Central memory CD8-positive, alpha-beta T cell (primary cell): Measurements from ENCODE around the gene ZNF382.
"Not testable (repeated sequence)": the region's sequence is repeated elsewhere in the genome, so short reads cannot be mapped to it uniquely, and the experiment has no call there.

Experiments
- ATAC-seq: fragments of 150-1000 bp; cut with Tn5 transposase; replicated peaks from 2 replicates; pipeline ENCODE4 v1.10.0; 2022; ENCODE audit warnings: mild to moderate bottlenecking, moderate FRiP score, moderate number of reproducible peaks; ENCODE audit not compliant: poor library complexity, severe bottlenecking; ENCODE audit errors: extremely low read depth
- DNase-seq, 2 donors: peaks; one replicate each; pipeline ENCODE4 v3.0.0; 2021; ENCODE audit warnings: low spot score in 2 of 2
- H3K27ac Mint-ChIP-seq: one replicate; pipeline ENCODE4 v1.8.0; 2022; ENCODE audit warnings: low read depth, mild to moderate bottlenecking, moderate library complexity, mixed read lengths
- H3K27me3 Mint-ChIP-seq: one replicate; pipeline ENCODE4 v1.8.0; 2022; ENCODE audit warnings: mixed read lengths
- H3K36me3 Mint-ChIP-seq: one replicate; pipeline ENCODE4 v1.8.0; 2022; ENCODE audit warnings: mild to moderate bottlenecking, moderate library complexity, mixed read lengths; ENCODE audit not compliant: insufficient read depth
- H3K4me1 Mint-ChIP-seq: one replicate; pipeline ENCODE4 v1.8.0; 2022; ENCODE audit warnings: mixed read lengths
- H3K4me3 Mint-ChIP-seq: one replicate; pipeline ENCODE4 v1.8.0; 2022; ENCODE audit warnings: mild to moderate bottlenecking, moderate library complexity, mixed read lengths
- H3K9me3 Mint-ChIP-seq: one replicate; pipeline ENCODE4 v1.8.0; 2022; ENCODE audit warnings: mixed read lengths

The ZNF382 gene

DNA sequence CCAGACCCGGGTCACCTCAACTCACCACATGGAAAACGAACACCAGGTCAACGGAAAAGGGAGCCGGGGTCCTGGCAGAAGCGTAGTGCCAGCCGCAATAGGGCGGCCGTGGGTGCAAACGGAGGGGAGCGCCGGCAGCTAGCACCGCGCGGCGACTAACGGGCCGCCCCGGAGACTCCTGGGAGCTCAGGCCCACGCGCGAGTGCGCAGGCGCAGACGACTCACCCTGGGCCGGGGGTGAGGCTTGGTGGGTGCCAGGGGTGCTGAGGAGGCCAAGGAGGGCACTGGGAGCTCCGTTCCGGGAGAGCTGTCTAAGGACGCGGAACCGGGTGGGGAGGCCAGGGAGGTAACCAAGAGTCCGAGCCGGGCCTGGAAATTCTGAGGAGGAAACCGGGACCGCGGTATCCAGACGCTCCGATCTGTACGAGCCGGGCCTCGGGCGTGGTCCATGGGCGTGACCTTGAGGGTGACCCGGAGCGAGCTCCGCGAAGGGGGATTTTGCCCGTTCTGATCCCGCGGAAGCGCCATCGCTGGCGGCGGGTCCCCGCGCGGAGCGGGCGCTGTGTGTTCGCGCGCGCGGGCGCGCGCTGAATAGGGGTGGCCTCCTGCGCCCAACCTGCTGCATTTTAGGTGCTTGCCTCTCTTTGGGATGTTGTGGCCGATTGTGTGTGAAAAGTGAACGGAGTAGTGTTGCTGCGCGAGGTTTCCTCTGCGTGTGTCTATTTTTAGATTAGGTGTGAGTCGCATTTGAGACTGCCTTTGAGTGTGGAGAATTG is at the start of gene ZNF382:
TSS of gene ZNF382 (plus strand) at position 213 of the 776 bp plus-strand sequence. CDS start 4,602 bp downstream, outside the sequence.
- ATAC-seq (peak; percentile 66), DNase-seq (peak; percentile 69 to 80)
- Mint-ChIP-seq H3K27me3 (no peaks in the 10 kb centered on the region), H3K4me3 (peak within 1 kb of the TSS; percentile 84), H3K36me3 (peaks cover 25% of the 10 kb centered on the region), H3K9me3 (no peaks in the 10 kb centered on the region), H3K4me1 (peaks cover 32% of the 10 kb centered on the region), H3K27ac (peak within 1 kb of the TSS; percentile 80)

DNA sequence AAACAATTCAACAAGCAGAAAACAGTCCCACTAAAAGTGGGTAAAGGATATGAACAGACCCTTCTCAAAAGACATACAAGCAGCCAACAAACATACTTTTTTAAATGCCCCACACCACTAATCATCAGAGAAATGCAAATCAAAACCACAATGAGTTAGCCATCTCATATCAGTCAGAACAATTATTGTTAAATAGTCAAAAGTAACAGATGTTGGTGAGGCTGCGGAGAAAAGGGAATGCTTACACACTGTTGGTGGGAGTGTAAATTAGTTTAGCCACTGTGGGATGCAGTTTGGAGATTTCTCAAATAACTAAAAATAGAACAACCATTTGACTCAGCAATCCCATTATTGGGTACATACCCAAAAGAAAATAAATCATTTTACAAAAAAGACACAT is 40.7 kb upstream of the ZNF382 start:
- DNase-seq (no peak), ATAC-seq (no peak)
- H3K36me3 Mint-ChIP-seq = peaks cover 32% of the 10 kb centered on the region
- peaks cover 17% of the 10 kb centered on the region for H3K9me3 Mint-ChIP-seq
- H3K27me3 Mint-ChIP-seq = no peaks in the 10 kb centered on the region
- H3K4me1 Mint-ChIP-seq = peaks cover 18% of the 10 kb centered on the region
- no peak overlapping the region for H3K4me3 Mint-ChIP-seq
- H3K27ac Mint-ChIP-seq = no peak overlapping the region

DNA sequence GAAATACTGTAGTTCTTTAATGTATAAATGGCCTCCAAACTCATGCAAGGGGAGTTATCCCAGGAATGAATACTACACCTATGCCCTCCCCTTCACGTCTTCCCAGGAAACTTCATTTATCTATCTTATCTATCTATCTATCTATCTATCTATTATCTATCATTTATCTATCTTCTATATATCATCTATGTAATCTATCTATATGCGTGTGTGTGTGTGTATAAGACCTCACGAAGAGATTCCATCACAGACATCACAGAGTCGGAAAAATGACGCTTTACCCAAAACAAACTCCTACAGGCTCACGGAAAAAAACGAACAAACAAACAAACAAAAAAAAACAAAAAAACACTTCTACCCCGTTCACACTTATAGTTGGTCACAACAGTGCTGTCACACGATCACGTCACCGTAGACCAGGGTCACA is 32.5 kb upstream of the ZNF382 start:
- H3K4me3 Mint-ChIP-seq = peak overlapping the region; percentile 86
- H3K4me1 Mint-ChIP-seq = peaks cover 47% of the 10 kb centered on the region
- DNase-seq (no peak), ATAC-seq (no peak)
- peak overlapping the region; percentile 96 for H3K27ac Mint-ChIP-seq
- peaks cover 38% of the 10 kb centered on the region for H3K36me3 Mint-ChIP-seq
- H3K27me3 Mint-ChIP-seq = no peaks in the 10 kb centered on the region
- no peaks in the 10 kb centered on the region for H3K9me3 Mint-ChIP-seq

DNA sequence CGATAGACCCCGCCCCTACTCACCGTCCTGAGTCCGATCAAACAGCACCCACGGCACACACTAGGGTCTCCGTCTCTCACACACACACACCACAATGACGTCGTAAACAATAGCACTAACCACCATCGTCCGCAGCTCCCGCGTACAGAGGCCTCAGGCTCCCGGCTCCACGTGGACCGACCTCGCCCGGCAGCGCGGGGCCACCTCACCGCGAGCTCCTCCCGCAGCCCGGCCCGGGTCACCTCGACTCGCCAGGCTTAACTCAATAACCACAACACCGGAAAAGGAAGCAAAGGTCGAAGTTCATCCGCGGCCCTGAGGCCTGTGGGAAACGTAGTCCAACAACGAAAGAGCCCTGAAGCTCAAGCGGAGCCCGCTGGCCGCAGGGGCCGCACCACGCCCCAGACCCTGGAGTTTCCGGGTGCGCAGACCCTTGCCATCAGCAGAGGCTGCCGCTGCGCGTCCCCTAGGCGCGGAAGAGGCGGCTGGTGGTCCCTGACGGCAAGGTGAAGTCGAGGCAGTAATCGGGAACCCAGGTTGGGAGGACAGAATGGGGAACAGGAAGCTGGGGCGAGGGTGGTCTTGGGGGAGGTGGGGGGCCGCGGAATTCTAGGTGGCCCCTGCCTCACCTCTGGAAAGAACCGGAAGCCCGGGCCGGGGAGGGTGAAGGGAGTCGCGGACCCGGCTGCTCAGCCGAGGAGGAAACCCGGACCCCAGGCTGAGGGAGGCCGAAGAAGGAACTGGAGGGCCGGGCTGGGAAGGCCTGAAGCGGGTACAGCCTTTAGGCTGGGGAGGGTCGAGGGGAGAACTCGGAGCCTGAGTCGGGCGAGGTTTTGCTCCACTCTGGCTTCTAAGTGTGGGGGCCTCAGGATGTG is 31.9 kb upstream of the ZNF382 start, which contains the start of gene ZNF529:
TSS of gene ZNF529 (minus strand) at position 273 of the 875 bp plus-strand sequence. CDS start 946 bp downstream, outside the sequence.
- H3K4me3 Mint-ChIP-seq = peak within 1 kb of the TSS; percentile 86
- peak; percentile 77 to 92 for DNase-seq
- H3K36me3 Mint-ChIP-seq = peaks cover 35% of the 10 kb centered on the region
- peaks cover 42% of the 10 kb centered on the region for H3K4me1 Mint-ChIP-seq
- H3K27me3 Mint-ChIP-seq = no peaks in the 10 kb centered on the region
- no peaks in the 10 kb centered on the region for H3K9me3 Mint-ChIP-seq
- ATAC-seq = peak; percentile 97
- H3K27ac Mint-ChIP-seq = peak within 1 kb of the TSS; percentile 96

DNA sequence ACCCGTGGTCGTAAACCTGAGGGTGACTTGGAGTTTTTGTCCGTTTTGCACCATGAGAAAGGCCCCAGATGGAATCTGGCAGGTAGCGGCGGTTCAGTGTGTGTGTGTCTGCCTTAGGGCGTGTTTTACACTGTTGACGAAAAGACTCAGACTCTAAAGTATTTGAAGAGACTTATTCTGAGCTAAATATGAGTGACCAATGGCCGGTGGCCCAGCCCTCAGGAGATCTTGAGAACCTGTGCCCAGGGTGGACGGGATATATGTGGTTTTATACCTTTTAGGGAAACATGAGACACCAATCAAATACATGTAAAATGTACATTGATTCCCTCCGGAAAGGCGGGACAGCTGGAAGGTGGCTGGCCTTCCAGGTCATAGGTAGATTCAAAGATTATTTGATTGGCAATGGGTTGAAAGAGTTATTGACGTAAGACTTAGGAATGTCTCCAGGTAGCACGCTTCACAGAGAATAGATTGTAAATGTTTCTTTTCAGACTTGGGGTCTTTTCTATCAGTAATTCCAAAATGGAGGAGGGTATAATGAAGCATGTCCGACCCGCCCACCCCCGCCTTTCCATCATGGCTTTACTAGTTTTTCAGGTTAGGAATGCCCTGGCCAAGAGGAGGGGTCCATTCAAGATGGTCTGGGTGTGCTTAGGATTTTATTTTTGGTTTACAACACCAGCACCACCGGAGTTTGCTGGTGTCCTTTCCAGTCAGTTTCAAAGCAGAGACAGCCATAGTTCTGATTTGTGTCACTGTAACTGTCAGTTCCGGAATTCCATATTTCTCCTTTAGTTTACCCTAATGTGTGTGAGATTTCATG is 31.0 kb upstream of the ZNF382 start:
- peak overlapping the region; percentile 96 for H3K27ac Mint-ChIP-seq
- peaks cover 36% of the 10 kb centered on the region for H3K36me3 Mint-ChIP-seq
- DNase-seq = no peak
- peak overlapping the region; percentile 86 for H3K4me3 Mint-ChIP-seq
- no peaks in the 10 kb centered on the region for H3K9me3 Mint-ChIP-seq
- H3K27me3 Mint-ChIP-seq = no peaks in the 10 kb centered on the region
- peaks cover 36% of the 10 kb centered on the region for H3K4me1 Mint-ChIP-seq
- no peak for ATAC-seq

DNA sequence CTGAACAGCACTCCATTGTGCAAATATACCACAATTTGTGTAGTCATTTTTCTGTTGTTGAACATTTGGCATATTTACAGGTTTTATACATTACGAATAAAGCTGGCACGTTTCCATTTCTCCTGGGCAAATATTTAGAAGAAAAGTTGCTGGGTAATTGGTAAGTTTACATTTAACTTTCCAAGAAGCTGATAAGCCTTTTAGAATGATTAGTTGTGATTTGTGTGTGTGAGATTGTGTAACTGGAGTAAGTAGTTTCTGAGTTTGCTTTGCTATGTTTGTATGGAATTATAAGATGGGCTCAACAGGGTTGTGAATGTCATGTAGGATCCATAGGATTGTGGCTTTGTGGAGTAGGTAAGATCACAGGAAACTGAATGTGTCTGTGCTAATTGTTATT is 30.4 kb upstream of the ZNF382 start:
- H3K9me3 Mint-ChIP-seq = no peaks in the 10 kb centered on the region
- H3K36me3 Mint-ChIP-seq = peaks cover 33% of the 10 kb centered on the region
- ATAC-seq = no peak

DNA sequence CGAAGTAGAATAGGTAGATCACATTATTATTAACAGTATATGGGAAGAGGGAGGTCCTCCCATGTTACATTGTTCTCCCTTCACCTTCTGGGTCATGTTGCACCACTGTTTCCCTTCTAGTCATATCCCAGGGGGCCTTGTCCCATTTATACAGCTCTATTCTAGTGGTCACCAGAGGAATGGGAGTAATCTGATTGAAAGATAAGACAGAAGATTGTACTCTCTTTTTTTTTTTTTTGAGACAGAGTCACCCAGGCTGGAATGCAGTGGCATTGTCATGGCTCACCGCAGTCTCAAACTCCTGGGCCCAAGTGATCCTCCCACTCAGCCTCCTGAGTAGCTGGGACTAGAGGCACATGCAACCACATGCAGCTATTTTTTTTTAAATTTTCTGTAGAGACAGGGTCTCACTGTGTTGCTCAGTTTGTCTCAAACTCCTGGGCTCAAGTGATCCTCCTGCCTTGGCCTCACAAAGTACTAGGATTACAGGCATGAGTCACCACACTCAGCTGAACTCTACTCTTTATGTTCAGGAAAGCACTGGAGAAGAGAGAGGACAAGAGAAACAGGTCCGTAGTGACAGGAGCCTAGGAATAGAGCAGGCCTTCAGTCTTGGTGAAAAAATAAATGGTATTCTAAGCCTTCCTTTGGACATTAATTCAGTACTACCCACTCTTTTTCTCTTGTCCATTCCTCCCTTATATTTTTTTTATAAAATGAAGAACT is 27.7 kb upstream of the ZNF382 start:
- H3K27ac Mint-ChIP-seq = no peak overlapping the region
- H3K27me3 Mint-ChIP-seq = no peaks in the 10 kb centered on the region
- no peaks in the 10 kb centered on the region for H3K9me3 Mint-ChIP-seq
- DNase-seq (no peak), ATAC-seq (no peak)
- peaks cover 26% of the 10 kb centered on the region for H3K4me1 Mint-ChIP-seq
- H3K36me3 Mint-ChIP-seq = peaks cover 36% of the 10 kb centered on the region
- no peak overlapping the region for H3K4me3 Mint-ChIP-seq

More for the DNA sequence above, 30.4 kb upstream of the ZNF382 start:
- Mint-ChIP-seq H3K27me3 (no peaks in the 10 kb centered on the region), H3K27ac (peak overlapping the region; percentile 49), H3K4me1 (peaks cover 36% of the 10 kb centered on the region), H3K4me3 (peak overlapping the region; percentile 86)
- no peak for DNase-seq

DNA sequence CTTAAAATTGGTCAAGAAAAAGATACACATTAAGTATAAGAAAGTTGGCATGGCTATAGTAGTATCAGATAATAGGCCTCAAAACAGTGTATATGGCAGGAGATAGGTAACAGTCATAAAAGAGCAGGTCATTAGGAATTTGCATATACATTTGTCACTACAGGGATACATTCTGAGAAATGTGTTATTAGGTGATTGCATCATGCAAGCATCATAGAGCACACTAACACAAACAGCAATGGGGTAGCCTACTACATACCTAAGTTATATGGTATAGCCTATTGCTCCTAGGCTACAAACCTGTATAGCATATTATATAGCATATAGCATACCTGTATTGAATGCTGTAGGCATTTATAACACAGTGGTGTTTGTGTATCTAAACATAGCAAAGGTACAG is 25.9 kb upstream of the ZNF382 start:
- Mint-ChIP-seq H3K9me3 (no peaks in the 10 kb centered on the region), H3K27me3 (no peaks in the 10 kb centered on the region), H3K4me3 (no peak overlapping the region), H3K27ac (no peak overlapping the region), H3K4me1 (peaks cover 8% of the 10 kb centered on the region), H3K36me3 (peaks cover 28% of the 10 kb centered on the region)
- DNase-seq (no peak), ATAC-seq (no peak)

DNA sequence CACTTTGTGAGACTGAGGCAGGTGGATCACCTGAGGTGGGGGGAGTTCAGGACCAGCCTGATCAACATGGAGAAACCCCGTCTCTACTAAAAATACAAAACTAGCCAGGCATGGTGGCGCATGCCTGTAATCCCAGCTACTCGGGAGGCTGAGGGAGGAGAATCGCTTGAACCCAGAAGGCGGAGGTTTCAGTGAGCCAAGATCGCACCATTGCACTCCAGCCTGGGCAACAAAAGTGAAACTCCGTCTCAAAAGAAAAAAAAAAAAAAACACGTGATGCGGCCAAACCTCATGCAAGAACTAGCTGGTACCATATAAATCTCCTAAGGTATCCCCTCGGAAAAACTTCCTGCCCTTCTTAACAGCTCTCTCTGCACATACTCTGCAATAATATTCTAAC is 2.4 kb upstream of the ZNF382 start:
- Mint-ChIP-seq H3K36me3 (peaks cover 19% of the 10 kb centered on the region), H3K4me1 (peaks cover 27% of the 10 kb centered on the region)
- not testable (repeated sequence) for H3K9me3 Mint-ChIP-seq, H3K4me3 Mint-ChIP-seq, H3K27ac Mint-ChIP-seq, DNase-seq, ATAC-seq, H3K27me3 Mint-ChIP-seq

DNA sequence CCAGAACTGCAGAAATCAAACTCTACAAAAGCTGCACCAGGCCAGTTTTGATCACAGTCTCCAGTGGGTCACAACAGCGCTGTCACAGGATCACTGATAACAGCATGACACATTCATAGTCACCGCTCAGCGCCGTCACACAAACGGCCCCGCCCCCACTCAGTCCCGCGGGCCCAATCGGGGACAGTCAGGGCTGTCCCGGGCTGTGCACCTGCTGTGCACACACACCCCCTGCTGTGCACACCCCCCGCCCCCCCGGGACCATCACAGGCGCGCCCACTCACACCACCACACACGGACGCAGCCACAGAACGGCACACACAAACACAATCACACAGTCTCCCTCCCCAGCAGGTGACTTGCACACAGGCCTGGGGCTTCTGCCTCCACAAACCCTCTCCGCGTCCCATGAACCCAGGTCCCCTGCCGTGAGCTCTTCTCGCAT is 435 bp upstream of the ZNF382 start:
- H3K4me1 Mint-ChIP-seq = peaks cover 32% of the 10 kb centered on the region
- H3K27ac Mint-ChIP-seq = peak overlapping the region; percentile 80
- H3K4me3 Mint-ChIP-seq = peak overlapping the region; percentile 84
- no peaks in the 10 kb centered on the region for H3K27me3 Mint-ChIP-seq
- peaks cover 23% of the 10 kb centered on the region for H3K36me3 Mint-ChIP-seq
- ATAC-seq (peak; percentile 81), DNase-seq (peak; percentile 63 to 82)
- H3K9me3 Mint-ChIP-seq = no peaks in the 10 kb centered on the region

DNA sequence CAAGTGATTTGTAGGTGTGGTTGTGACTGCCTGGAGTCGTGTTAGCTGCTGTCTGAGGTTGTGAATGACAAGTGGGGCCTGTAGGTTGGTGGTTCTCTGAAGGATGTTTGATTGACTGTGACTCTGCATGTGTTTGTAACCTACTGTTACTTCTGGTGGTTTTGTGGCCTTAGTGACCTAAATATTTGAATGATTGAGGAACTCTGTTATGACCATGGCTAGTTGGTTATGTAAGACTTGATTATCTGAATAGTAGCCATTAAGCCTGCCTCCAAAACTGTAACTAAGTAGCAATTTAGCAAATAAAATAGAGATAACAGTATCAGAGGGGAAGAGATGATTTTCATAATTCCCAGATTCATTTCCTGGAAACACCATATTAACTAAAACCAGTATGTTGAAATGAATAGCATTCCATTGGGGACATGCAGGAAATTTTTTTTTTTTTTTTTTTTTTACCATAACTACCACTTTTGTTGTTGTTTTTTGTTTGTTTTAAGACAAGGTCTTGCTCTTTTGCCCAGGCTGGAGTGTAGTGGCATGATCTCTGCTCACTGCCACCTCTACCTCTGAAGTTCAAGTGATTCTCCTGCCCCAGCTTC is 865 bp downstream of the ZNF382 start:
- Mint-ChIP-seq H3K9me3 (peaks cover 1% of the 10 kb centered on the region), H3K4me3 (peak overlapping the region; percentile 84), H3K36me3 (peaks cover 27% of the 10 kb centered on the region), H3K4me1 (peaks cover 32% of the 10 kb centered on the region), H3K27me3 (no peaks in the 10 kb centered on the region), H3K27ac (peak overlapping the region; percentile 80)
- no peak for ATAC-seq
- DNase-seq = no peak
